NCI-H2171 (cell line): ENCODE data around the gene DYNLT4.
"Not testable (repeated sequence)": the region's sequence is repeated elsewhere in the genome, so short reads cannot be mapped to it uniquely, and the experiment has no call there.

Experiments
- DNase-seq: peaks from one replicate; lab custom pipeline; 2025; lab: John Stamatoyannopoulos, UW

The DYNLT4 gene

DNA sequence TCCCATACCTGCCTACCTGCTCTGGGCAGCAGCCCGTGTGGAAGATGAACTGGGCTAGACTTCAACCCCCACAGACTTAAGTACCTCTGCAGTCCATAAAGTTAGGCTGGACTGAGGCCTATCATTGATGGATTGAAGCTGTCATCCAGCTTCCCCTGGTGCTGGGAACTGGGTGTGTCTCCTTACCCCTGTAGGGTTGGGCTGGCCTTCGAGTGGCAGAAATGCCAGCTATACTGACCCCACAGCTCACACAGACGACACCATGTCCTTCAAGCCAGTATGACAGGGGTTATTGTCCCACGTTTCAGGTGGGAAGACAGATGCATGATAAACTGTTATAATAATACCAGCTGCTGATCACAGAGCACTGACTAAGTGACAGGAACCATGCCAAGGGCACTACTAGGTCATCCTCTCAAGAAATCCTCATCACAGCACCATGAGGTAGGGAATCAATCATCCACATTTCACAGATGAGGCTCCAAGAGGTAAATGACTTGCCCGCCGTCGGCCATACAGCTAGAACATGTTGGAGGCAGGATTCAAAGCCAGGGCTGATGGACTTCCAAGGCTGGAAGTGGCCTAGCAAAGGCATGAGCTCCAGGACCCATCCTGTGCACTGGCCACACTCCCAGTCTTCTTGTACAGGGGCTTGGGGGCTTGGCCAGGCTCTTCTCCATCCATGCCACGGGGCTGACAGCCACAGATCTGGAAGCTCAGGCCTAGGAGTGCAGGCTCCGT, 18.9 kb downstream of the DYNLT4 start, which contains the start of gene BEST4:
BEST4 (minus strand) TSS at position 51 of the 741 bp plus-strand sequence. CDS start 465 bp downstream, outside the sequence.
- no peak for DNase-seq

GRCh38 chr1:44787506-44787905, 19.6 kb downstream of the DYNLT4 start:
- no peak for DNase-seq

- no peak for DNase-seq
These were observed 20.2 kb downstream of the DYNLT4 start for GRCh38 chr1:44786841-44787426.

- DNase-seq, result no peak
These were observed 20.9 kb downstream of the DYNLT4 start for GRCh38 chr1:44786138-44786840.

GRCh38 chr1:44785501-44786137, 21.5 kb downstream of the DYNLT4 start:
- no peak for DNase-seq

DNA sequence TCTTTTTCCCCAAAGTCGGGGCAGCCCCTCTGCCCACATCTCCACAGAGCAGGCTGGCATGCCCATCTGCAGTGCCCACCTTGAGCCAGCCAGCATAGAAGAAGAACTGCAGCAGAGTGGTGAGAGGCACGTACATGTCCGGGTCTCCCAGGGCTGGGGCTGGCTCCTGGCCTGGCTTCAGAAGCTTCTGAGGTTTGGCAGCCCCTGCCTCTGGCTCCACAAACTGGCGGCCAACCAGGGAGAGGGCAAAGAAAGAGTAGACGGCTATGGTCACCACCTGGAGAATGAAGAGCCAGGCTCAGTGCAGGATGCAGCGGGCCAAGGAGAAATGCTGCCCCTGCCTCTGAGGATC, 22.1 kb downstream of the DYNLT4 start:
- DNase-seq, result no peak

DNA sequence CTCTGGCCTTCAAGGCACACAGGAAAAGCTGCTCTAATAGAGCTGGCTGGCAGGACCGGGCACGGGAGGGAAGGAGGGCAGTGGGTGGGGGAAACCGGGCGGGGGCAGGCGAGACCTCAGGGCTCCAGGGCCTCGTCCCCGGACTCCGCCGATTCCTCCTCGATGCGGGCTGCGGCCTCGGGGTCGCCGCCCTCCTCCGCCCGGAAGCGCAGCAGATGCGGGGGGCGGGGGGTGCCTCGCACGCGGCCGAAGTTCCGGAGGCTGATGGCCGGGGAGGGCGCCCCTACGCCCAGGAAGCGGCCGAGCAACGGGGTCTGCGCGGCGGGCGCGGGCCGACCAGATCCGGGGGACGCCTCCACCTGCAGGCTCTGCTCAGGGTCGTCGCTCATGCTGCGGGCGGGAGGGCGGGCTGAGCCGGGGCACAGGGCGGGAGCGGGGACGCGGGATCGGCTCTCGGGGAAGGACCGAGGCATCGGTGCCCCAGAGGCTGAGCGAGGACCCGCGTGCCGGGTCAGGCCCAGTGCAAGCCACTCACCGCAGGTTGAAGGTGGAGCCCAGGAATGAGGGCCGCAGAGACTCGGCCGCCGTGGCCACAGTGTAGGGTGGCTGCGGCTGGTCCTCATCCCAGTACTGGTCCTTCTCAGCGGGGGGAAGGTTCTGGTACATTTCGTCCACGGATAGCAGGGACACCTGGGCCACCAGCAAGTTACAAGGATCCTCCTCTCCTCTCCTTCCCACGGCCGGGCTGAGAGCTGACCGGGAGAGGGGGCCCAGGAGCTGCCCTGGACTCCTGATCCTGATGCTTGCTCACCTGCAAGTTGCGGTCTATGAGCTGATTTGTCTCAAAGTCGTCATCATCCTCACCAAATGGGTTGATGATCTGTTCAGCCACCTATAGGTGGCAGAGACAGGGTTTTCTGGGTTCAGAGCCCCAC, 22.8 kb downstream of the DYNLT4 start:
- no peak for DNase-seq

GRCh38 chr1:44783697-44784093, 23.5 kb downstream of the DYNLT4 start:
- DNase-seq, result no peak

GRCh38 chr1:44780583-44781121, 26.5 kb downstream of the DYNLT4 start:
- no peak for DNase-seq

DNA sequence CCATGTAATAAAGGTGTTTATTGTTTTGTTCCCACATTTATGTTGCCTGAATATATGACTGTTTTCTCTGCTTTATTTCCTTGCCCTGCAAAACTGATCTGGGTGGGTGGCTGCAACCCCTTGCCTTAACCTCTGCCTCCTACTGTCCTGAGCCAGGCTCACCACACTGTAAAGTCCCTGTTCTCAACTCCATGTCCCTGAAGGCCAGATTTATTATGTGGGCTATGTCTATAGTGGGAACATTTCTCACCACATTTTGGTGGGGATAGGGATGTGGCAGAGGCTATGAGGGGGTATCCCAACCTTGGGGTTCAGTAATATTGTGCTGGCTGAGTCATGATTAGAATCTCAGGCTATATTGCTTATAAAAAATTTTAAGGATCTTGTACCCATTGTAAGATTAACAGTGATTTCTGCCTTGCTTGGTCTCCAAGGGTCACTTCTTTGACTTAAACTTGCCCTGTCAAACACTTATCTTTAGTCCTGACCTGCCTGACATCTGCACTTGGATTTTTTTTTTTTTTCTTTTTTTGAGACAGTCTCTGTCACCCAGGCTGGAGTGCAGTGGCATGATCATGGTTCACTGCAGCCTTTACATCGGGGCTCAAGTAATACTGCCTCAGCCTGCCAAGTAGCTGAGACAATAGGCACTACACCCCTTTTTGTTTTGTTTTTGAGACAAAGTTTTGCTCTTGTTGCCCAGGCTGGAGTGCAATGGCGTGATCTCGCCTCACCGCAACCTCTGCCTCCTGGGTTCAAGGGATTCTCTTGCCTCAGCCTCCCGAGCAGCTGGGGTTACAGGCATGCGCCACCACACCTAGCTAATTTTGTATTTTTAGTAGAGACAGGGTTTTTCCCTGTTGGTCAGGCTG, 28.2 kb downstream of the DYNLT4 start:
- no peak for DNase-seq

- DNase-seq, result no peak
These were observed 29.0 kb downstream of the DYNLT4 start for GRCh38 chr1:44777969-44778635.

DNA sequence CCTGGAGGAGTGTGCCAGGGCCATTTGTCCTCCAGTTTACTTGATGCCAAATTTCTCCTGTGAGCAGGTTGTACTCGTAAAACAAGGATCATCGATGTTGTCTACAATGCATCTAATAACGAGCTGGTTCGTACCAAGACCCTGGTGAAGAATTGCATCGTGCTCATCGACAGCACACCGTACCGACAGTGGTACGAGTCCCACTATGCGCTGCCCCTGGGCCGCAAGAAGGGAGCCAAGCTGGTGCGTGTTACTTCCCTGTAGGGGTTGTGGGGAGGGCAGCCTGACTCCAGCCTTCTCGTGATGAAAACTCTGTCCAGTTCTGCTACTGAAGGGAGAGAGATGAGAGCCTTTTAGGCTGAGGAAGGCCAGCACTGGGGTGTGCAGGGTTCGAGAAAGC, 29.6 kb downstream of the DYNLT4 start:
- no peak for DNase-seq

- DNase-seq, result no peak
These were observed 30.5 kb downstream of the DYNLT4 start for GRCh38 chr1:44776730-44777068.

DNA sequence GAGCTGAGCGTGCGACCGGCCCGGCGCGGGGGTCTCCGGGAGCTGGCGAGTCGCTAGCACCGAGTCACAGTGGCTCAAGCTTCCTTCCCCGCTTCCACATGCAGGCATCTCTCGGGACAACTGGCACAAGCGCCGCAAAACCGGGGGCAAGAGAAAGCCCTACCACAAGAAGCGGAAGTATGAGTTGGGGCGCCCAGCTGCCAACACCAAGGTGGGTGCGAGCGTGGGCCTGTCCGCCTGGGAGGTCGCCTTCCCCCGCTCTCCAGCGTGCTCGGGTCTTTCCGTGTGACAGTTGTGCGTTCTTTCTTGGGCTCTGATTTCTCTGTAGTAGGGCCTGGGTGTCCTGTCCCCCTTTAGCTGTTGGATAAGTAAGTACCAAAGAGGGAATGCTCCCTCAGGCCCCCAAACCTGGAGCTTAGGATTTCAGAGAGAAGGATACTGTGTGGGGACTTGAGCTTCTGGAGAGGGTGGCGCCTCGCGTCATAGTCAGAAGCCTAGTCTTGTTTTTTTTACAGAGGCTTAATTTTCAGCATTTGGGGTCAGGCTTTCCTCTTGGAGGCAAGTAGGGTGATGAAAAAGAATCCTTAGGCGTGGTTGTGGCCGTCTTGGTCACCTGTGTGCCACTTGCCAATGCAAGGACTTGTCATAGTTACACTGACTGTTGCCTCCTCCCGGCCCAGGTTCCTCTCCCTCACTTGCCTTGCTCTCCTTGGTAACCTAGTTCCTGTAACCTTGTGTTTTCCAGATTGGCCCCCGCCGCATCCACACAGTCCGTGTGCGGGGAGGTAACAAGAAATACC, 31.0 kb downstream of the DYNLT4 start:
- DNase-seq, result no peak

GRCh38 chr1:44775078-44775929, 31.8 kb downstream of the DYNLT4 start, which contains the start of gene RPS8:
Gene RPS8, plus strand, starts transcription at chr1:44775540. Its CDS starts 57 bp downstream, at chr1:44775597.
- DNase-seq, result peak; percentile 96

- DNase-seq, result not testable (repeated sequence)
These were observed 40.7 kb downstream of the DYNLT4 start for GRCh38 chr1:44766421-44766820.

- DNase-seq, result no peak
These were observed 46.3 kb downstream of the DYNLT4 start for GRCh38 chr1:44760876-44761275.

DNA sequence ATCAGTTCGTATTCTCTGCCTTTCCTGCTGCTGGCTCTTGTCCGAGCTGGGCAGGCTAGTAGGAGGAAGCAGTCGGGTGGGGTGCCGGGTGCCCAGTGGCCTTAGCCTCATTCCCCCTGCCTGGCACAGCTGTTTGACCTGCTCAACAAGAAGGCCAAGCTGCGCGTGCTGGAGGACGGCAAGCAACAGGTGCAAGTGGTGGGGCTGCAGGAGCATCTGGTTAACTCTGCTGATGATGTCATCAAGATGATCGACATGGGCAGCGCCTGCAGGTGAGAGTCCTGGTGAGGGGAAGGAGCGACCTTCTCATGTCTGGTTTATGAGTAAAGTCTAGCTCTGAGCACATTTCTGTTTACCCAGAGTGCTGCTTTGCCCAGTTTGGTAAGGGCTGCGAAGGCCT, 48.1 kb downstream of the DYNLT4 start:
- DNase-seq, result no peak
